DMS114 treated with DMSO at 0.1 percent for 48 hours (cell line): ENCODE measurements around the gene KIAA1671.

Experiments used
- DNase-seq: peaks from one replicate; lab custom pipeline; 2025; ENCODE audit not compliant: unreplicated experiment; lab: John Stamatoyannopoulos, UW

The KIAA1671 gene

GRCh38 chr22:25084405-25085107 is 132.0 kb downstream of the KIAA1671 start:
- DNase-seq = no peak

- DNase-seq = no peak
These were observed 132.6 kb downstream of the KIAA1671 start for GRCh38 chr22:25085156-25085555.

GRCh38 chr22:25085930-25086901 is 133.7 kb downstream of the KIAA1671 start:
- no peak for DNase-seq

GRCh38 chr22:25086902-25087282 is 134.4 kb downstream of the KIAA1671 start:
- no peak for DNase-seq

- no peak for DNase-seq
These were observed 137.8 kb downstream of the KIAA1671 start for GRCh38 chr22:25090225-25090890.

GRCh38 chr22:25091458-25091857 is 138.9 kb downstream of the KIAA1671 start:
- no peak for DNase-seq

GRCh38 chr22:25092119-25092518 is 139.6 kb downstream of the KIAA1671 start:
- no peak for DNase-seq

- DNase-seq = no peak
These were observed 142.1 kb downstream of the KIAA1671 start for GRCh38 chr22:25094579-25094978.

GRCh38 chr22:25095869-25096268 is 143.4 kb downstream of the KIAA1671 start:
- no peak for DNase-seq

GRCh38 chr22:25096638-25097405 is 144.3 kb downstream of the KIAA1671 start:
- DNase-seq = no peak

GRCh38 chr22:25098445-25099081 is 146.0 kb downstream of the KIAA1671 start:
- DNase-seq = no peak

GRCh38 chr22:25099202-25099601 is 146.7 kb downstream of the KIAA1671 start:
- no peak for DNase-seq

- no peak for DNase-seq
These were observed 147.9 kb downstream of the KIAA1671 start for GRCh38 chr22:25100402-25100801.

- DNase-seq = no peak
These were observed 148.4 kb downstream of the KIAA1671 start for GRCh38 chr22:25100948-25101347.

- DNase-seq = no peak
These were observed 149.0 kb downstream of the KIAA1671 start for GRCh38 chr22:25101501-25101900.

- DNase-seq = no peak
These were observed 149.5 kb downstream of the KIAA1671 start for GRCh38 chr22:25101986-25102385.

GRCh38 chr22:25102722-25103121 is 150.2 kb downstream of the KIAA1671 start:
- no peak for DNase-seq

GRCh38 chr22:25104367-25104766 is 151.9 kb downstream of the KIAA1671 start:
- no peak for DNase-seq

- DNase-seq = no peak
These were observed 153.5 kb downstream of the KIAA1671 start for GRCh38 chr22:25105817-25106650.
